C4-2B (cell line): ENCODE measurements around the gene TMEM59.

Experiments
- CTCF ChIP-seq: fragments of 450-650 bp; conservative IDR thresholded peaks from 2 replicates; pipeline ENCODE4 v1.5.1; 2017; ENCODE audit warnings: mild to moderate bottlenecking
- ZFX ChIP-seq: fragments of 450-650 bp; IDR thresholded peaks from 2 replicates; pipeline ENCODE4 v1.6.1; 2017

DNA sequence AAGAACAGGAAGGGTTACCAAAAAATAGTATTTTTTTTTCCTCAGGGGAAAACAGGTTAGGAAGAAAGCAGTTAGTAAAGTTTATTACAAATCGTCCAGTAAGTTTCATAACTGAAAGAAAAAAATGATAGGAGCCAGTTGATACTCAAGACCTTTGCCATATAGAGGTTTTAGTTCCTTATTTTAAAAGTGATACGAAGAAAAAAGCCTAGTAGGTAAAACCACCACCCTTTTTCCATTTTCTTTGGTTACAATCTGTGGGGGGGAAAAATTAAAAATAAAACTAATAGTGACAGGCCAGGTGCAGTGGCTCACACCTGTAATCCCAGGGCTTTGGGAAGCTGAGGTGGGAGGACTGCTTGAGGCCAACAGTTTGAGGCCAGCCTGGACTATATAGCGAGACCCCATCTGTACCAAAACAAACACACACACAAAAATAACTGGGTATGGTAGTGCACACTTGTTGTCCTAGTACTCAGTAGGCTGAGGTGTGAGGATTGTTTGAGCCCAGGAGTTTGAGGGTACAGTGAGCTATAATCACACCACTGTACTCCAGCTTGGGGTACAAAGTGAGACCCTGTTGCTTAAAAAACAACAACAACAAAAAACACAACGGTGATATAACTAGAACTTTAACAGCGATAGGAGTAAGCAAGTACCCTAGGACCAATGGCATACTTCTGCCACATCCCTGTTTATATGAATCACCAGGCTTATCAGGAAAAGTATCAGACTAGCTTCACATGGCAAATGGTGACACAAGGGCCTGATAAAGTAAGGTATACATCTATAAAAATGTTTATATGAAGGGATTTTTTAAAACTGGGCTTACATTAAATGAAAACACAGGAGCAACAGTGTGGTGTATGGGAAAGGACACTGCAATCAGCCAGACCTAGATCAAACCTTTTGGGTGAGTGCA lies 5.4 kb downstream of the TMEM59 start:
- TF ChIP-seq CTCF (no peak), ZFX (no peak)
